ENCODE measurements around the gene RWDD3. TPM values are rescaled to one million over a fixed set of nuclear protein-coding genes. Genes with fewer than 3 reads are reported as not detected.

The RWDD3 gene
- total and polyA plus RNA-seq, 10 of the 15 experiments (the other 5 are each of a cell fraction or from before 2014, with no cell fraction given) = 9.8 to 42.9 (median 21.4) TPM

- TF ChIP-seq USF1 (IDR thresholded peaks at IDR 0.05; ENCODE audit: borderline replicate concordance, extremely low read length, insufficient read depth, low read depth, low read length) (no peak), ATF7 (IDR thresholded peaks at IDR 0.05; ENCODE audit: low read depth) (no peak), GABPA (IDR thresholded peaks at IDR 0.05; ENCODE audit: low read depth) (no peak)
Observed at GRCh38 chr1:95195046-95195445, 39.0 kb upstream of the RWDD3 start (continued).

GRCh38 chr1:95196017-95196416 is 38.0 kb upstream of the RWDD3 start:
- ChIA-PET POLR2A (no interaction called here), SMC1A (ENCODE audit: uncharacterized antibody, unreplicated experiment) (no interaction called here), CTCF (no interaction called here), RAD21 (ENCODE audit: unreplicated experiment) (no interaction called here)
- no peaks in the 10 kb centered on the region for H4K20me1 ChIP-seq (ENCODE audit: control insufficient read depth, insufficient read depth)
- TF ChIP-seq ZNF384 (IDR thresholded peaks at IDR 0.05; ENCODE audit: borderline replicate concordance, low read depth, low read length) (no peak), CBX5 (IDR thresholded peaks at IDR 0.05; ENCODE audit: low read depth) (no peak), EZH2 (IDR thresholded peaks at IDR 0.05; ENCODE audit: borderline replicate concordance, control insufficient read depth, low read depth, low read length) (no peak)
- in situ Hi-C loops (cut with MboI) = no loop called here
- no peak for FAIRE-seq
- no peak overlapping the region for H2AFZ ChIP-seq (ENCODE audit: control insufficient read depth, low read depth, low read length)
- no peaks in the 10 kb centered on the region for H3K36me3 ChIP-seq (ENCODE audit: control insufficient read depth in 2 of 2, insufficient read depth in 2 of 2, low read length in 1 of 2)
- H3K79me2 ChIP-seq (ENCODE audit: control insufficient read depth, insufficient read depth, low read length) = no peaks in the 10 kb centered on the region
- no TSS peak for BruUV-seq (replicated peaks)
- H3K9ac ChIP-seq (ENCODE audit: control insufficient read depth, insufficient read depth, low read length) = no peak overlapping the region
- no peak overlapping the region for H3K4me3 ChIP-seq
- intact Hi-C loops (cut with micrococcal nuclease; ENCODE audit: unreplicated experiment) = no loop called here
- H3K27ac ChIP-seq (ENCODE audit: control insufficient read depth, insufficient read depth) = no peak overlapping the region
- H3K27me3 ChIP-seq (replicated peaks in 1 of 2; ENCODE audit: control insufficient read depth in 2 of 2, insufficient read depth in 2 of 2, low read length in 1 of 2) = no peaks in the 10 kb centered on the region
- no peak for DNase-seq (ENCODE audit: low read depth, low spot score)
- no peak for ATAC-seq
- H3K9me3 ChIP-seq (replicated peaks; ENCODE audit: control insufficient read depth, insufficient read depth, low read length) = no peaks in the 10 kb centered on the region
- H3K4me1 ChIP-seq (ENCODE audit: control insufficient read depth, insufficient read depth, low read length) = no peaks in the 10 kb centered on the region
- no peak overlapping the region for H3K4me2 ChIP-seq (ENCODE audit: control insufficient read depth, insufficient read depth)
